ENCODE results near the gene USP22.

- no peak for TF ChIP-seq EZH2phosphoT487 (IDR thresholded peaks at IDR 0.05; ENCODE audit: unreplicated experiment)
- TF ChIP-seq CTCF (conservative IDR thresholded peaks at IDR 0.05; ENCODE audit: low read depth in 2 of 2) = peak; percentile 81 to 97
- no peak for TF ChIP-seq POLR2AphosphoS5 (IDR thresholded peaks at IDR 0.05; ENCODE audit: low read depth)
- 0 out of 2 replicates have a peak, but pooled peaks have one; percentile 36 for TF ChIP-seq CREB1 (CRISPR knock-in tag; IDR thresholded peaks at IDR 0.05; ENCODE audit: low read depth)
- TF ChIP-seq EZH2 (IDR thresholded peaks at IDR 0.05; ENCODE audit: low read depth, unreplicated experiment) = no peak
- no peak for TF ChIP-seq REST (IDR thresholded peaks at IDR 0.05; ENCODE audit: unreplicated experiment)
- no peak for TF ChIP-seq ZNF462 (CRISPR knock-in tag; IDR thresholded peaks at IDR 0.05)
- TF ChIP-seq JUNB (IDR thresholded peaks at IDR 0.05; ENCODE audit: unreplicated experiment) = no peak
- no peak for TF ChIP-seq ZNF114 (CRISPR knock-in tag; IDR thresholded peaks at IDR 0.05)
- TF ChIP-seq ETS1 (IDR thresholded peaks at IDR 0.05) = no peak
- TF ChIP-seq STAT1 (IDR thresholded peaks at IDR 0.05; ENCODE audit: unreplicated experiment) = no peak
Observed at GRCh38 chr17:20992987-20993862, 49.6 kb downstream of the USP22 start.

Measured in GM23338 (cell line).